Activated CD4-positive, alpha-beta T cell treated with anti-CD3 and anti-CD28 coated beads, Interleukin-2, Interleukin-4, amounts not matched to agents 100 ng/mL and 50 ng/mL, durations not matched to agents 16 hours and 8 hours (primary cell): ENCODE results near the gene AARS1.
"Not testable (repeated sequence)": the region's sequence is repeated elsewhere in the genome, so short reads cannot be mapped to it uniquely, and the experiment has no call there.

Experiments used
- DNase-seq: peaks from one replicate; pipeline ENCODE4 v3.0.0-alpha.2; 2020; ENCODE audit warnings: low spot score

AARS1 gene

GRCh38 chr16:70223971-70224513 is 65.3 kb downstream of the AARS1 start:
- DNase-seq = not testable (repeated sequence)

GRCh38 chr16:70223216-70223615 is 66.1 kb downstream of the AARS1 start:
- not testable (repeated sequence) for DNase-seq

- peak; percentile 4 for DNase-seq
These were observed 66.7 kb downstream of the AARS1 start for GRCh38 chr16:70222574-70222973.

DNA sequence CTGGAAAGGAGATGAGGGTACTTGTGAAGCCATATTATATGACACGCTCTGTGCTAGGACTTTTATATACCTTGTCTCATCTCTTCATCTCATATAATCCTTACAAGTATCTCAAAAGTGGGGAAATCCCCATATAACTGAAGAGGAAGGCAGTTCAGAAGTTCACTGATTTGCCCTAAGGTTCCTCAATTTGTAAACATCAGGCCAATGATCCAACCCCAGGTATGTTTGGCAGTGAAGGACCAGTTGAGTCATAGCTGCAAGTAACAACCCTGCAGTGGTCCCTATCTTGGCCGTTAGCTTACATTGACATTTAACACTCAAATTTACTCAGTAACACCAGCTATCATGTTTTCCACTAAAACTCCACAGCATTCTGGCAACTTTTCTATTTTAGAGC is 70.7 kb downstream of the AARS1 start:
- not testable (repeated sequence) for DNase-seq

DNA sequence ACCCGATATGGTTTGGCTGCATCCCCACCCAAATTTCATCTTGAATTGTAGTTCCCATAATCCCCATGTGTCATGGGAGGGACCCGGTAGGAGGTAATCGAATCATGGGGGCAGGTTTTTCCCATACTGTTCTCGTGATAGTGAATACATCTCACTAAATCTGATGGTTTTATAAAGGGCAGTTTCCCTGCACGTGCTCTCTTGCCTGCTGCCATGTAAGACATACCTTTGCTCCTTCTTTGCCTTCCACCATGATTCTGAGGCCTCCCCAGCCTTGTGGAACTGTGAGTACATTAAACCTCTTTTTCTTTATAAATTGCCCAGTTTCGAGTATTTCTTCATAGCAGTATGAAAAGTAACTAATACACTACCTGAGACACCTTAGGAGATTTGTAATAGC is 82.9 kb downstream of the AARS1 start:
- DNase-seq = not testable (repeated sequence)

DNA sequence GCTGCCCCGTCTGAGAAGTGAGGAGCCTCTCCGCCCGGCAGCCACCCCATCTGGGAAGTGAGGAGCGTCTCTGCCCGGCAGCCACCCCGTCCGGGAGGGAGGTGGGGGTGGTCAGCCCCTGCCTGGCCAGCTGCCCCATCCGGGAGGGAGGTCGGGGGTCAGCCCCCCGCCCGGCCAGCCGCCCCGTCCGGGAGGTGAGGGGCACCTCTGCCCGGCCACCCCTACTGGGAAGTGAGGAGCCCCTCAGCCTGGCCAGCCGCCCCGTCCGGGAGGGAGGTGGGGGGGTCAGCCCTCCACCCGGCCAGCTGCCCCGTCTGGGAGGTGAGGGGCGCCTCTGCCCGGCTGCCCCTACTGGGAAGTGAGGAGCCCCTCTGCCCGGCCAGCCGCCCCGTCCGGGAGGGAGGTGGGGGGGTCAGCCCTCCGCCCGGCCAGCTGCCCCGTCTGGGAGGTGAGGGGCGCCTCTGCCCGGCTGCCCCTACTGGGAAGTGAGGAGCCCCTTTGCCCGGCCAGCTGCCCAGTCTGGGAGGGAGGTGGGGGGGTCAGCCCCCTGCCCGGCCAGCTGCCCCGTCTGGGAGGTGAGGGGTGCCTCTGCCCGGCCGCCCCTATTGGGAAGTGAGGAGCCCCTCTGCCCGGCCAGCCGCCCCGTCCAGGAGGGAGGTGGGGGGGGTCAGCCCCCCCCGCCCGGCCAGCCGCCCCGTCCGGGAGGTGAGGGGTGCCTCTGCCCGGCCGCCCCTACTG is 84.5 kb downstream of the AARS1 start:
- not testable (repeated sequence) for DNase-seq

DNA sequence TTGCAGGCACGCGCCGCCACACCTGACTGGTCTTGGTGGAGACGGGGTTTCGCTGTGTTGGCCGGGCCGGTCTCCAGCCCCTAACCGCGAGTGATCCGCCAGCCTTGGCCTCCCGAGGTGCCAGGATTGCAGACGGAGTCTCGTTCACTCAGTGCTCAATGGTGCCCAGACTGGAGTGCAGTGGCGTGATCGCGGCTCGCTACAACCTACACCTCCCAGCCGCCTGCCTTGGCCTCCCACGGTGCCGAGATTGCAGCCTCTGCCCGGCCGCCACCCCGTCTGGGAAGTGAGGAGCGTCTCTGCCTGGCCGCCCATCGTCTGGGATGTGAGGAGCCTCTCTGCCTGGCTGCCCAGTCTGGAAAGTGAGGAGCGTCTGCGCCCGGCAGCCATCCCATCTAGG is 85.3 kb downstream of the AARS1 start:
- DNase-seq = not testable (repeated sequence)

GRCh38 chr16:70203508-70203907 is 85.8 kb downstream of the AARS1 start:
- not testable (repeated sequence) for DNase-seq
